ENCODE results near the gene INVS.

DNA sequence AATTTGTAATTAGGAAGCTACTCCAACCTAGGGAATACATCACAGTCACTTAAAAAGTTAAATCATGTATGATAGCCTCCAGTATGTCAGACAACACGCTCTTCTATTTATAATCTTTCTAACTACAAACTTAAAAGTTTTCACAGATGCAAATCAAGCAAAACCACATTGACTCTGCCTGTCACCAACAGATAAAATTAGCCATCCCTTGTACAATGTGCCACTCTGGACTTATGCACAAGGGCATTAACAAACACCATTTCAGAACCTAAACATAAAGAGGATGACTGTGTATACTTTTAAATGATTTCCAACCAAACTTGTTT, 15.0 kb upstream of the INVS start:
- TF ChIP-seq, protein P1, sequence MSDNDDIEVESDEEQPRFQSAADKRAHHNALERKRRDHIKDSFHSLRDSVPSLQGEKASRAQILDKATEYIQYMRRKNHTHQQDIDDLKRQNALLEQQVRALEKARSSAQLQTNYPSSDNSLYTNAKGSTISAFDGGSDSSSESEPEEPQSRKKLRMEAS (IDR thresholded peaks at IDR 0.05): no peak
- no peak for TF ChIP-seq CTCF (IDR thresholded peaks at IDR 0.05; ENCODE audit: low read depth, low read length, missing input control)

All from liver (tissue), 2 donors.